Measurements from ENCODE around the gene RHOT2.

DNA sequence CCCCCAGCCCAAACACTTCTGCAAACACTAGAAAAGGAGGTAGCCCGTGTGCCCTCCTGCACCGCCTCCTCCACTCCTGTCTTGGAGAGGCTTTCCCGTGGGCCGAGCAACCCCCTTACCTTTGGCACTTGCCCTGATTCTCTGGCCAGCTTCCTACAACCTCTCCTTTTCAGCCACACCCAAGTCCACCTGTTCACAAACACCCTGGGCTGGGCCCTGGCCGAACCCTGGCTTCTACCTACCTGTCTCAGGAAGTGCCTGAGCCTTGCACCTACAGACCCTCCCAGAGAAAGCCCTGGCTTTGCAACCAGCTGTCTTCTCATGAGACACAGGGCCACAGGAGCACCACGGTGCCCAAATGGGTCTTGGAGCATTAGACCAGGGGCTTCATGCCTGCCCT lies 51.0 kb downstream of the RHOT2 start:
- TF ChIP-seq, protein P1, sequence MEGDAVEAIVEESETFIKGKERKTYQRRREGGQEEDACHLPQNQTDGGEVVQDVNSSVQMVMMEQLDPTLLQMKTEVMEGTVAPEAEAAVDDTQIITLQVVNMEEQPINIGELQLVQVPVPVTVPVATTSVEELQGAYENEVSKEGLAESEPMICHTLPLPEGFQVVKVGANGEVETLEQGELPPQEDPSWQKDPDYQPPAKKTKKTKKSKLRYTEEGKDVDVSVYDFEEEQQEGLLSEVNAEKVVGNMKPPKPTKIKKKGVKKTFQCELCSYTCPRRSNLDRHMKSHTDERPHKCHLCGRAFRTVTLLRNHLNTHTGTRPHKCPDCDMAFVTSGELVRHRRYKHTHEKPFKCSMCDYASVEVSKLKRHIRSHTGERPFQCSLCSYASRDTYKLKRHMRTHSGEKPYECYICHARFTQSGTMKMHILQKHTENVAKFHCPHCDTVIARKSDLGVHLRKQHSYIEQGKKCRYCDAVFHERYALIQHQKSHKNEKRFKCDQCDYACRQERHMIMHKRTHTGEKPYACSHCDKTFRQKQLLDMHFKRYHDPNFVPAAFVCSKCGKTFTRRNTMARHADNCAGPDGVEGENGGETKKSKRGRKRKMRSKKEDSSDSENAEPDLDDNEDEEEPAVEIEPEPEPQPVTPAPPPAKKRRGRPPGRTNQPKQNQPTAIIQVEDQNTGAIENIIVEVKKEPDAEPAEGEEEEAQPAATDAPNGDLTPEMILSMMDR (IDR thresholded peaks at IDR 0.05) = no peak
- no peak for TF ChIP-seq POLR2A (IDR thresholded peaks at IDR 0.05)
